Loucy (cell line): ENCODE measurements around the gene GAST.

ENCODE experiments used
- H2AFZ ChIP-seq: fragments of 200-600 bp; sonication (generic); 2 replicates; pipeline ENCODE4 v1.6.0; 2016; ENCODE audit warnings: antibody characterized with exemption, mild to moderate bottlenecking, low read length, moderate library complexity
- H3F3A ChIP-seq: fragments of 200-600 bp; 2 replicates; pipeline ENCODE4 v1.6.0; 2016; ENCODE audit warnings: antibody characterized with exemption, low read depth, mild to moderate bottlenecking
- H3K27me3 ChIP-seq: fragments of 200-600 bp; sonication (generic); 2 replicates; pipeline ENCODE4 v1.6.1; 2014; ENCODE audit warnings: low read length, mild to moderate bottlenecking; ENCODE audit not compliant: insufficient read depth, poor library complexity, severe bottlenecking
- H3K36me3 ChIP-seq: fragments of 200-600 bp; sonication (generic); 2 replicates; pipeline ENCODE4 v1.6.1; 2016; ENCODE audit warnings: low read length; ENCODE audit not compliant: insufficient read depth
- H3K4me1 ChIP-seq: fragments of 200-600 bp; sonication (generic); 2 replicates; pipeline ENCODE4 v1.5.1; 2014; ENCODE audit warnings: low read length, mild to moderate bottlenecking; ENCODE audit not compliant: insufficient read depth, poor library complexity, severe bottlenecking
- H3K4me2 ChIP-seq: fragments of 200-600 bp; sonication (generic); 2 replicates; pipeline ENCODE4 v1.6.0; 2014; ENCODE audit warnings: antibody characterized with exemption, low read length, low read depth, mild to moderate bottlenecking; ENCODE audit not compliant: poor library complexity, severe bottlenecking
- H3K4me3 ChIP-seq: fragments of 200-600 bp; sonication (generic); 2 replicates; pipeline ENCODE4 v1.5.1; 2014; ENCODE audit warnings: low read length, mild to moderate bottlenecking, mixed read lengths; ENCODE audit not compliant: poor library complexity, severe bottlenecking
- H3K79me2 ChIP-seq: fragments of 200-600 bp; sonication (generic); 2 replicates; pipeline ENCODE4 v1.6.1; 2014; ENCODE audit warnings: low read length; ENCODE audit not compliant: insufficient read depth
- H3K9ac ChIP-seq: fragments of 200-600 bp; sonication (generic); 2 replicates; pipeline ENCODE4 v1.6.0; 2014; ENCODE audit warnings: mild to moderate bottlenecking, low read depth, low read length, moderate library complexity; ENCODE audit not compliant: poor library complexity, severe bottlenecking
- H3K9me2 ChIP-seq: fragments of 200-600 bp; sonication (generic); replicated peaks from 2 replicates; pipeline ENCODE4 v1.6.1; 2016; ENCODE audit warnings: low read depth, low read length, mixed read lengths
- H3K9me3 ChIP-seq: fragments of 200-600 bp; sonication (generic); 2 replicates; pipeline ENCODE4 v1.6.1; 2014; ENCODE audit warnings: mild to moderate bottlenecking, antibody characterized with exemption, low read length, low read depth; ENCODE audit not compliant: insufficient read depth
- H4K20me1 ChIP-seq: fragments of 200-600 bp; sonication (generic); 2 replicates; pipeline ENCODE4 v1.6.0; 2014; ENCODE audit warnings: antibody characterized with exemption, low read length, mild to moderate bottlenecking; ENCODE audit not compliant: insufficient read depth, poor library complexity, severe bottlenecking
- CTCF ChIP-seq: fragments of 200-600 bp; sonication (generic); conservative IDR thresholded peaks from 2 replicates; pipeline ENCODE4 v1.5.1; 2014; ENCODE audit warnings: mild to moderate bottlenecking, antibody characterized with exemption, low read length
- EZH2phosphoT487 ChIP-seq: fragments of 200-600 bp; IDR thresholded peaks from 2 replicates; pipeline ENCODE4 v1.6.1; 2018; ENCODE audit warnings: antibody characterized with exemption, mild to moderate bottlenecking, moderate library complexity, borderline replicate concordance

The GAST gene

GRCh38 chr17:41723801-41724475, 11.8 kb downstream of the GAST start:
- H3K79me2 ChIP-seq: no peaks in the 10 kb centered on the region
- H3K4me3 ChIP-seq: no peak overlapping the region
- no peaks in the 10 kb centered on the region for H3K9me2 ChIP-seq
- H3K9me3 ChIP-seq: no peaks in the 10 kb centered on the region
- TF ChIP-seq CTCF (no peak), EZH2phosphoT487 (no peak)
- no peaks in the 10 kb centered on the region for H4K20me1 ChIP-seq
- H2AFZ ChIP-seq: no peak overlapping the region
- H3K4me2 ChIP-seq: no peak overlapping the region
- H3K4me1 ChIP-seq: no peaks in the 10 kb centered on the region
- no peak overlapping the region for H3K9ac ChIP-seq
- H3K27me3 ChIP-seq: no peaks in the 10 kb centered on the region
- no peaks in the 10 kb centered on the region for H3F3A ChIP-seq
- H3K36me3 ChIP-seq: no peaks in the 10 kb centered on the region

- no peaks in the 10 kb centered on the region for H4K20me1 ChIP-seq
- no peaks in the 10 kb centered on the region for H3K9me3 ChIP-seq
- H3K79me2 ChIP-seq: no peaks in the 10 kb centered on the region
- no peaks in the 10 kb centered on the region for H3K9me2 ChIP-seq
- H3K4me3 ChIP-seq: no peak overlapping the region
- H3K4me2 ChIP-seq: no peak overlapping the region
- TF ChIP-seq CTCF (no peak), EZH2phosphoT487 (no peak)
- H3K27me3 ChIP-seq: no peaks in the 10 kb centered on the region
- no peaks in the 10 kb centered on the region for H3K4me1 ChIP-seq
- no peak overlapping the region for H2AFZ ChIP-seq
- no peak overlapping the region for H3K9ac ChIP-seq
- H3K36me3 ChIP-seq: no peaks in the 10 kb centered on the region
- H3F3A ChIP-seq: no peaks in the 10 kb centered on the region
Measured at GRCh38 chr17:41724476-41725050, 12.4 kb downstream of the GAST start.

- Histone ChIP-seq H4K20me1 (no peaks in the 10 kb centered on the region), H3K9me2 (no peaks in the 10 kb centered on the region), H3K9me3 (no peaks in the 10 kb centered on the region), H3K4me3 (no peak overlapping the region), H2AFZ (no peak overlapping the region), H3K36me3 (no peaks in the 10 kb centered on the region), H3K4me2 (no peak overlapping the region), H3K4me1 (peaks cover under 1% of the 10 kb centered on the region), H3K79me2 (no peaks in the 10 kb centered on the region), H3F3A (no peaks in the 10 kb centered on the region), H3K27me3 (no peaks in the 10 kb centered on the region), H3K9ac (no peak overlapping the region)
- TF ChIP-seq CTCF (no peak), EZH2phosphoT487 (no peak)
Measured at GRCh38 chr17:41725134-41725533, 13.0 kb downstream of the GAST start.
